MM.1S (cell line): ENCODE data around the gene RPS6KA2.

Experiments
- CTCF ChIP-seq: fragments of 300-600 bp; sonication (generic); IDR thresholded peaks from 2 replicates; pipeline ENCODE4 v1.5.1; 2016; ENCODE audit warnings: antibody characterized with exemption, low read length, mixed read lengths
- EZH2 ChIP-seq: fragments of 300-600 bp; sonication (generic); optimal IDR thresholded peaks from 2 replicates; pipeline ENCODE3; 2017; ENCODE audit warnings: low read depth, mild to moderate bottlenecking, antibody characterized with exemption, low read length, mixed read lengths

GRCh38 chr6:166542580-166542912 is 84.5 kb downstream of the RPS6KA2 start:
- TF ChIP-seq CTCF (no peak), EZH2 (no peak)
